ENCODE results near the gene GMIP.

GMIP gene

DNA sequence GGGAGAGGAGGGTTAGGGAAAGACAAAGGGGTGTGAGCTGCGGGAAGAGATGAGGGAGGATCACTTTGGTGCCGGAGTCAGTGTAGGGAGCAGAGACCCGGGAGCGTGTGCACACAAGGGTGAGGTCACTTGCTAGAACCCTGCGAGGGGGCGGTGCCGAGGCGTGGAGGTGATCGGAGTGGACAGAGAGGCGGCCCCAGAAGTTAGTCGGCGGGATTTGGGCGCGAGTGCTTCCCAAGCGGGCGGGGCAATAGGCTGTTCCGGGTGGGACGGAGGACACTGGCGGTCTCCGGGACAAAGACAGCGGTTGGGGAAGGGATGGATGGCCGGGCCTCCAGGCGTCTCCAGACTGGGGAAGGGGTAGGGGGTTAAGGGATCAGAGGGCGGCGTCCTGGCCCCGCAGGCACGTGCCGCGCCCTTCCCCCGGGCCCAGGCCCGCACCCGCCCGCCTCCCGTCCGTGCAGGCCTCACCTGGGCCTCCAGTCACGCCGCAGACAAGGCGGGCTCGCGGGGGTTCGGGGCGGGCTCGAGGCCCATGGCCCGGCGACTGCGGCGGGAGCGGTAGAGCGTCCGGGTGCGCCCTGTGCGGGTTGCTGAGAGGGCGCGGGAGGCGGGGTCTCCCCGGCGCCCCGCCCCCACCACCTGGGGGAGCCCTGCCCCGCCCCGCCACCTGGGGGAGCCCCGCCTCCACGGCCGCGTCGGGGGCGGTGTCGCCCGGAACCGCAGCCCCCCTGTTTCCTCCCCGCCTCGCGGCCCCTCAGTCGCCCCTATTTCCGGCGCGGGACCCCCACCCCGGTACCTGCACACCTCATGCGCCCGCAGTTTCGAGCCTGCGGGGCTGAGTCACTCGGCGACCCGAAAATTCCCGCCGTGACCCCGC, 15.6 kb downstream of the GMIP start, which contains the start of gene LPAR2:
Gene LPAR2 (minus strand): TSS at position 600 of the 880 bp plus-strand sequence. CDS start 945 bp downstream, outside the sequence.
- TF ChIP-seq, protein P1, sequence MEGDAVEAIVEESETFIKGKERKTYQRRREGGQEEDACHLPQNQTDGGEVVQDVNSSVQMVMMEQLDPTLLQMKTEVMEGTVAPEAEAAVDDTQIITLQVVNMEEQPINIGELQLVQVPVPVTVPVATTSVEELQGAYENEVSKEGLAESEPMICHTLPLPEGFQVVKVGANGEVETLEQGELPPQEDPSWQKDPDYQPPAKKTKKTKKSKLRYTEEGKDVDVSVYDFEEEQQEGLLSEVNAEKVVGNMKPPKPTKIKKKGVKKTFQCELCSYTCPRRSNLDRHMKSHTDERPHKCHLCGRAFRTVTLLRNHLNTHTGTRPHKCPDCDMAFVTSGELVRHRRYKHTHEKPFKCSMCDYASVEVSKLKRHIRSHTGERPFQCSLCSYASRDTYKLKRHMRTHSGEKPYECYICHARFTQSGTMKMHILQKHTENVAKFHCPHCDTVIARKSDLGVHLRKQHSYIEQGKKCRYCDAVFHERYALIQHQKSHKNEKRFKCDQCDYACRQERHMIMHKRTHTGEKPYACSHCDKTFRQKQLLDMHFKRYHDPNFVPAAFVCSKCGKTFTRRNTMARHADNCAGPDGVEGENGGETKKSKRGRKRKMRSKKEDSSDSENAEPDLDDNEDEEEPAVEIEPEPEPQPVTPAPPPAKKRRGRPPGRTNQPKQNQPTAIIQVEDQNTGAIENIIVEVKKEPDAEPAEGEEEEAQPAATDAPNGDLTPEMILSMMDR (IDR thresholded peaks at IDR 0.05; ENCODE audit: insufficient read depth, low read depth, low read length, missing control alignments): no peak
- peak; percentile 60 for DNase-seq (ENCODE audit: low read depth)
- H3K4me3 ChIP-seq (ENCODE audit: low read length): peak within 1 kb of the TSS; percentile 55

DNA sequence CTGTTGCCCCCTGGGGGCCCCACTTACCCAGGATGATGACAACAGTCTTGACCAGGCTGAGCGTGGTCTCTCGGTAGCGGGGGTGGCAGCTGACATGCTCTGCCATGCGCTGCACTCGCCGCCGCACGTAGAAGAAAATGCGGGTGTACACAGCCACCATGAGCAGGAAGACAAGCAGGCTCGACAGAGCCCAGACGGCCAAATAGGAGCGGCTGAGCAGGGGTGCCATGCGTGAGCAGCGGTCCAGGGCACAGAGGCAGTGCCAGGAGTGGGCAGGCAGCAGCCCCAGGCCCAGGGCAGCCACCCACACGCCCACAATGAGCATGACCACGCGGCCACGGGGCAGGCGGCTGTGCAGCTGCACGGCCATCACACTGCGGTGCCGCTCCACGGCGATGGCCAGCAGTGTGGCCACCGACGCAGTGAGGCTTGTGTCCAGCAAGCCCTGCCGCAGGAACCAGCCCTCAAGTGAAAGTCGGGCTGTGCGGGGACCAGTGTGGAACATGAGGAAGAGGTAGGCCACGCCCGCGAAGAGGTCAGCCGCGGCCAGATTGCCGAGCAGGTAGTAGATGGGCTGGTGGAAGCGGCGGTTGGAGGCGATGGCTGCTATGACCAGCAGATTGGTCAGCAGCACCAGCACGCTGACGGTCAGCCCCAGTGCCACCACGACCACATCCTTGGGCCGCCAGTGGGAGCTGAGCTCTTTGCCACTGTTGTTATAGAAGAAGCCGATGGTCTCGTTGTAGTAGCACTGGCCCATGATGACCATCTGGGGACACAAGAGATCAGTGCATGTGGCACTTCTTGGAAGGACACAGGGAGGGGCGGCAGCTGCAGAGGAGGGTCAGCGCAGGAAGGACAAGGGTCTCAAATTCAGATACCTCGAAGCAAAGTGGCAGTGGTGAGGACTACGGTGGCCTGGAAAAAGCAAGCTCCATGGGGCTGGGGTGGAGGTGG, 16.7 kb downstream of the GMIP start:
- TF ChIP-seq, protein P1 (IDR thresholded peaks at IDR 0.05; ENCODE audit: insufficient read depth, low read depth, low read length, missing control alignments): no peak
- H3K4me3 ChIP-seq (ENCODE audit: low read length): peak overlapping the region; percentile 55
- DNase-seq (ENCODE audit: low read depth): no peak

DNA sequence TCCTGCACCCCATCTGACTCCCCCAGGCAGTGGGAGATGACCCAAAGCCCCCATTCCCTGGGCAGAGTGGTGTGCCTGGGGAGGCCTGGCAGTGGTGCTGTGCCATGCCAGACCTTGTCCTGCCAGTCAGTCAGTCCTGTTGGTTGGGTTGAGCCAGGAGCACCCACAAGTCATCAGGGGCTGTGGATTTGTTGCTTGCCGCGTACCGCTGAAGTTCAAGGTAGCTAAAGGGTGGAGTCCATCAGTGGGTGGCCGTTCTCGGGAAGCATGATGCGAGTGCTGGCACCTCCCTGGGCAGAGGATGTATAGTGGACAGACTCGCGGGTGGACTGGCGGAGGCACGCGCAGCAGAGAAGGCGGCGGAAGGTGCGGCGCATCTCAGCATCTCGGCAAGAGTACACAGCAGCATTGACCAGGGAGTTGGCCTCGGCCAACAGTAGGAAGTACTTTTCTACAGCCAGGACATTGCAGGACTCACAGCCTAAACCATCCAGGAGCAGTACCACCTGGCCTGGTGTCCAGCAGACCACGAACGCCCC, 19.4 kb downstream of the GMIP start:
- DNase-seq (ENCODE audit: low read depth): no peak
- TF ChIP-seq, protein P1 (IDR thresholded peaks at IDR 0.05; ENCODE audit: insufficient read depth, low read depth, low read length, missing control alignments): no peak
- no peak overlapping the region for H3K4me3 ChIP-seq (ENCODE audit: low read length)

DNA sequence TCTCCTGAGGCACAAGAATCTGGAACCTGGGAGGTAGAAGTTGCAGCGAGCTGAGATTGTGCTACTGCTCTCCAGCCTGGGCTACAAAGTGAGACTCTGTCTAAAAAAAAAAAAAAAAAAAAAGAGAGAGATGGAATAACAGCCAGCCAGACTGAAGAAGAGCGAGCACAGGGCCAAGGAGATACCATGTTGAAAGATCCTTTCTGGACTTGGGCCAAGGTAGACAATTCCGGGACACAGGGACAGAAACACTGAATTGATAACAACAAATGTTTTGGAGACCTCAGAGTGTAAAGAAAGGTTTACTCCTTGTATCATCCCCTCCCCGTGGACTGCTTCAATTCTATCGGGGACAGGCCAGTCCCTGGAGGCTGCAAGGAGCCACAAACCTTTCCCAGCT, 20.1 kb downstream of the GMIP start:
- DNase-seq (ENCODE audit: low read depth): no peak

DNA sequence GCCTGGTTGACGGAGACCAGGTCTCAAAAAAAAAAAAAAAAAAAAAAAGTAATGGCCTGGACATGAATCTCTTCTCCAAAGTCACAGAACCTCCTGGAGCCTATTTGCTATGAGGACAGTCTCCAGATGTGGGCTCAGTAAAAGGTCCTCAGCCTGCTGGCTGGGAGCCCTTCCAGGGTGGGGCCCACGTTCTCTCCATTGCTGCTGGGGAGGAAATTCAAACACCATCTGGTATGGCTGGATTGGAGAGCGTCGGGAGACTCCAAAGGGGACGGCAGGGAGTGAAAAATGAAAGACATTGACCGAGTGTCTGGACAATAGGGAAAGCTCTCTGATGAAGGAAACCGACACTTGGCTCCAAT, 23.6 kb downstream of the GMIP start:
- no peak for DNase-seq (ENCODE audit: low read depth)
- no peak overlapping the region for H3K4me3 ChIP-seq (ENCODE audit: low read length)
- TF ChIP-seq, protein P1 (IDR thresholded peaks at IDR 0.05; ENCODE audit: insufficient read depth, low read depth, low read length, missing control alignments): no peak

More for the DNA sequence above, 20.1 kb downstream of the GMIP start:
- no peak overlapping the region for H3K4me3 ChIP-seq (ENCODE audit: low read length)
- TF ChIP-seq, protein P1 (IDR thresholded peaks at IDR 0.05; ENCODE audit: insufficient read depth, low read depth, low read length, missing control alignments): no peak

DNA sequence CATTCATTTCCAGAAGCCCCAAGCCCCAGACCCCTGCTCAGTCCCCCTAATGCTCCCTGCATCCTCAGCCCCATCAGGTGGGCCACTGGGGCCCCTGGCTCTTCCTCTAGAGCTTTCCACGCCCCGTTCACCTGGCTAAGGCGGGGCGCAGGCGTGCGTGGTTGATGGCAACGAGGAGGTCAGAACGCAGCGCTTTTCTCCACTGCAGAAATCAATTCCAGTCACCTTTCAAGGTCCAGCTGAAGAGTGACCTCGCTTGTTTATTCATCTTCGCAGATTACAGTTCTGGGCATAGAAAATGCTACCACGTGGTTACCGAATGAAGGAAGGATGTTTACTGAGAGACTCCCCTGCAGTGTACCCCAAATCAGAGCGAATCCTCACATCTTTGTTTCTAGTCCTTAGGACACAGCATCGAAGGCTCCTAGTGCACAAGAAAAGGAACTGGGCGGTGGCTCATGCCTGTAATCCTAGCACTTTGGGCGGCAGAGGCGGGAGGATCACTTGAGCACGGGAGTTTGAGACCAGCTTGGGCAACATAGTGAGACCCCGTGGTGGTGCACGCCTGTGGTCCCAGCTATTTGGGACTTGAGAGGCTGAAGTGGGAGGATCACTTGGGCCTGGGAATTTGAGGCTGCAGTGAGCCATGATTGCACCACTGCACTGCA, 24.1 kb downstream of the GMIP start:
- TF ChIP-seq, protein P1 (IDR thresholded peaks at IDR 0.05; ENCODE audit: insufficient read depth, low read depth, low read length, missing control alignments): no peak
- no peak for DNase-seq (ENCODE audit: low read depth)
- H3K4me3 ChIP-seq (ENCODE audit: low read length): no peak overlapping the region

All from epithelial cell of esophagus (primary cell).